HEK293T (cell line): ENCODE results near the gene KRTAP19-3.
"Not testable (repeated sequence)": the region's sequence is repeated elsewhere in the genome, so short reads cannot be mapped to it uniquely, and the experiment has no call there.

Experiments
- CTCF ChIA-PET: fragments of 350-600 bp; formaldehyde crosslinking; extraction: SDS; loops from one replicate; lab custom pipeline; 2021; ENCODE audit warnings: antibody characterized with exemption, inconsistent platforms; lab: Yijun Ruan, JAX
- POLR2A ChIA-PET: fragments of 350-600 bp; formaldehyde crosslinking; extraction: SDS; loops from one replicate; lab custom pipeline; 2020; ENCODE audit warnings: antibody characterized with exemption, inconsistent platforms; lab: Yijun Ruan, JAX
- DNase-seq: peaks from one replicate; pipeline ENCODE4 v3.0.0; 2012; ENCODE audit warnings: mixed read lengths; ENCODE audit errors: extremely low spot score
- ARNT ChIP-seq: fragments of 450-650 bp; IDR thresholded peaks from 2 replicates; pipeline ENCODE4 v1.6.1; 2017; ENCODE audit warnings: mild to moderate bottlenecking
- BHLHE40 ChIP-seq: fragments of 450-650 bp; IDR thresholded peaks from 2 replicates; pipeline ENCODE4 v1.6.1; 2016; ENCODE audit warnings: mild to moderate bottlenecking, moderate library complexity, borderline replicate concordance
- CTBP1 ChIP-seq: fragments of 450-650 bp; IDR thresholded peaks from 2 replicates; pipeline ENCODE4 v1.6.1; 2016; ENCODE audit warnings: borderline replicate concordance
- ELF4 ChIP-seq: fragments of 450-650 bp; IDR thresholded peaks from 2 replicates; pipeline ENCODE4 v1.6.1; 2017; ENCODE audit warnings: antibody characterized with exemption
- FOXA1 ChIP-seq: fragments of 450-650 bp; IDR thresholded peaks from 2 replicates; pipeline ENCODE4 v1.6.1; 2016; ENCODE audit warnings: mild to moderate bottlenecking
- FOXK2 ChIP-seq: fragments of 450-650 bp; IDR thresholded peaks from 2 replicates; pipeline ENCODE4 v1.6.1; 2016; ENCODE audit warnings: mild to moderate bottlenecking
- FOXM1 ChIP-seq: fragments of 450-650 bp; IDR thresholded peaks from 2 replicates; pipeline ENCODE4 v1.6.1; 2017; ENCODE audit warnings: mild to moderate bottlenecking, borderline replicate concordance
- HDGF ChIP-seq: fragments of 450-650 bp; IDR thresholded peaks from 2 replicates; pipeline ENCODE4 v1.6.1; 2017; ENCODE audit warnings: antibody characterized with exemption, borderline replicate concordance
- L3MBTL2 ChIP-seq: fragments of 450-650 bp; conservative IDR thresholded peaks from 2 replicates; pipeline ENCODE4 v1.6.1; 2016; ENCODE audit warnings: mild to moderate bottlenecking
- LEF1 ChIP-seq: fragments of 450-650 bp; IDR thresholded peaks from 2 replicates; pipeline ENCODE4 v1.6.1; 2017; ENCODE audit warnings: mild to moderate bottlenecking, borderline replicate concordance
- NFRKB ChIP-seq: fragments of 450-650 bp; IDR thresholded peaks from 2 replicates; pipeline ENCODE4 v1.6.1; 2016; ENCODE audit warnings: mild to moderate bottlenecking, moderate library complexity
- PKNOX1 ChIP-seq: fragments of 450-650 bp; IDR thresholded peaks from 2 replicates; pipeline ENCODE4 v1.6.1; 2016
- SP1 ChIP-seq: fragments of 450-650 bp; IDR thresholded peaks from 2 replicates; pipeline ENCODE4 v1.6.1; 2017
- SUZ12 ChIP-seq: fragments of 450-650 bp; IDR thresholded peaks from 2 replicates; pipeline ENCODE4 v1.6.1; 2016; ENCODE audit warnings: mild to moderate bottlenecking
- TARDBP ChIP-seq: fragments of 450-650 bp; IDR thresholded peaks from 2 replicates; pipeline ENCODE4 v1.6.1; 2016
- ZNF384 ChIP-seq: fragments of 450-650 bp; IDR thresholded peaks from 2 replicates; pipeline ENCODE4 v1.6.1; 2016

The KRTAP19-3 gene

GRCh38 chr21:30491963-30492428 is at the start of gene KRTAP19-3:
KRTAP19-3 (minus strand) TSS chr21:30492013; CDS start chr21:30491957, 56 bp downstream.
- CTCF ChIA-PET = interaction anchor here (1.2 kb wide), 1 partner anchor 12 kb away, joined by 3 read pairs; the partner anchor contains the start of gene KRTAP19-1
- POLR2A ChIA-PET = no interaction called here
- no peak for DNase-seq
- TF ChIP-seq ARNT = no peak

GRCh38 chr21:30518876-30519275 is 27.1 kb upstream of the KRTAP19-3 start:
- TF ChIP-seq BHLHE40 (no peak), FOXA1 (no peak), ARNT (no peak), CTBP1 (no peak), ELF4 (no peak), PKNOX1 (no peak), L3MBTL2 (no peak), HDGF (no peak), TARDBP (no peak), FOXM1 (no peak), NFRKB (no peak), LEF1 (no peak), ZNF384 (no peak), SUZ12 (no peak), SP1 (no peak), FOXK2 (no peak)
- ChIA-PET POLR2A (no interaction called here), CTCF (no interaction called here)
- DNase-seq = no peak

GRCh38 chr21:30515681-30516080 is 23.9 kb upstream of the KRTAP19-3 start:
- ChIA-PET CTCF (no interaction called here), POLR2A (no interaction called here)
- no peak for DNase-seq
- TF ChIP-seq NFRKB (no peak), FOXM1 (no peak), ZNF384 (no peak), PKNOX1 (no peak), SP1 (no peak), FOXK2 (no peak), ARNT (no peak), TARDBP (no peak), SUZ12 (no peak), L3MBTL2 (no peak), ELF4 (no peak), HDGF (no peak), BHLHE40 (no peak)

GRCh38 chr21:30505621-30506205 is 13.9 kb upstream of the KRTAP19-3 start:
- POLR2A ChIA-PET, DNase-seq: not testable (repeated sequence)
- CTCF ChIA-PET = interaction anchor here (0.6 to 1.2 kb wide), 3 partner anchors 8 to 1494 kb away, joined by 3 to 4 read pairs (median 4); partner anchors contain the start of gene KRTAP19-4

- ChIA-PET CTCF (interaction anchor here (0.6 kb wide), 1 partner anchor 1667 kb away, joined by 3 read pairs; no protein-coding TSS in a partner anchor), POLR2A (no interaction called here)
- DNase-seq = no peak
- TF ChIP-seq ELF4 (no peak), CTBP1 (no peak), HDGF (no peak), FOXM1 (no peak), PKNOX1 (no peak), NFRKB (no peak), SUZ12 (no peak), ZNF384 (no peak)
Measured at GRCh38 chr21:30502041-30502440, 10.2 kb upstream of the KRTAP19-3 start, which contains the start of gene KRTAP19-5. KRTAP19-5 (minus strand) TSS chr21:30502141; CDS start chr21:30502090, 51 bp downstream.

GRCh38 chr21:30497065-30497464 is 5.3 kb upstream of the KRTAP19-3 start, which contains the start of gene KRTAP19-4:
KRTAP19-4 (minus strand) TSS chr21:30497165; CDS start chr21:30497110, 55 bp downstream.
- DNase-seq = no peak
- ChIA-PET POLR2A (no interaction called here), CTCF (interaction anchor here (1.0 kb wide), 1 partner anchor 9 kb away, joined by 4 read pairs; no protein-coding TSS in a partner anchor)
- TF ChIP-seq HDGF = no peak
- no peak for TF ChIP-seq NFRKB
- TF ChIP-seq ELF4 = no peak
- no peak for TF ChIP-seq PKNOX1
- TF ChIP-seq L3MBTL2 = no peak
- TF ChIP-seq SP1 = no peak
- no peak for TF ChIP-seq FOXK2
- no peak for TF ChIP-seq FOXA1
- no peak for TF ChIP-seq FOXM1
- TF ChIP-seq BHLHE40 = no peak
- TF ChIP-seq ARNT = no peak
- TF ChIP-seq TARDBP = no peak
- TF ChIP-seq CTBP1 = no peak
- TF ChIP-seq ZNF384 = no peak
- TF ChIP-seq SUZ12 = no peak
